ENCODE results near the gene PDE11A.

DNA sequence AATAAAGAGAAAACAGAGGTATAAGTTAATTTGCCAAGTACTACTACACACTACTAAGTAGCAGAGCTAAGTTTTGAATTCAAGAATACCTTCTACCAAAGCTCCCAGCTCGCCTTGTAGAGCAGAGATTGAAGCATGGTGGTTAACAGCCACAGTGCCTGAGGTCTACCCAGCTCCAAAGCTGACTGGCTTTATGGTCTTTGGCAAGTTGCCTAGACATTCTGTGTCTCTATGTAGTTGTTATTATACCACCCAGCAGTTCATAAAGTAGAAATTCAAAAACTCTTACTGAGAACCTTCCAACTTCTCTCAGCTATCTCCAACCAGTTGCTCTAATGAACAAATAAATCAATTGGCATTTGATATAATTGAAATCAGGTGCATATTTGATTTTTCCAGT lies 87.8 kb downstream of the PDE11A start:
- TF ChIP-seq POLR2A (IDR thresholded peaks at IDR 0.05), result no peak
- TF ChIP-seq CTCF (IDR thresholded peaks at IDR 0.05), result no peak
